ENCODE results near the gene ATP10B.

Gene ATP10B

DNA sequence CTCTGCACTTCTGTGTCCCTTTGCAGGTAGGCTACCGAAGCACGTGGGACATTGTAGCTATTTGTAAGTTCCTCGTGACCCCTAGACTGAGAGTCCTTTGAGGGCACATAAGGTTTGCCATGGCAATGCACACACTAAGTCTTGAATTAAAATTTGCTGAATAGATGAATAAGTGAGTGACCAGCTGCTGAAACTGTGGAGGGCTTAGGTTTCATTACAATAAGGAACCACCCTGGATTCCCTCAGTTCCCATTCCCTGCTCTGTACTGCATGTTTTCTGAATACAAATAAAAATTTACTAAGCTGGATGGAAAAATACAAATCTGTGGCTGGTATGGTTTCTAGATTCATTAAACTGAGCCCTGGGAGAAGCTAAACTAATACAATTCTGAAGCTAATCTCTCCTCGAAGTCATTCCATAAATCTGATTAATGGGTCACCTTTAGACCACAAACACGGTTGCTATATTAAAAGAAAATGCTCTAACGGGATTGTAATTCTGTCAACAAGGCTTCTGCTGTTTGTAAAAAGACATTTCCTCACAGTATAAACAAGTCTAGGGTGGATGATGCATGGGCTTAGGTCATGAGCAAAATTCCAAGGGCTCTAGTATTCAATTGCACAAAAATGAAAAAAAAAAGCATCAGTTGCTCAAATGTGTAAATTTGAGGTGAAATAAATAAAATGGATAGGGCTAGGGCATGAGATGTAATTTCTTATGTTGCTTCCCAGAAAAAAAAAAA lies 172.3 kb downstream of the ATP10B start:
- no peaks in the 10 kb centered on the region for H3K27me3 ChIP-seq (ENCODE audit: insufficient read depth, insufficient read length)
- H3K9ac ChIP-seq (ENCODE audit: insufficient read length, low read depth), result no peak overlapping the region
- H3K9me3 ChIP-seq (ENCODE audit: insufficient read depth, low read length), result no peaks in the 10 kb centered on the region
- H3K36me3 ChIP-seq (ENCODE audit: insufficient read depth, insufficient read length, low read length), result no peaks in the 10 kb centered on the region
- H3K4me1 ChIP-seq (ENCODE audit: insufficient read depth, insufficient read length), result no peaks in the 10 kb centered on the region
- no peak overlapping the region for H3K4me3 ChIP-seq (ENCODE audit: insufficient read length, low read depth)
- DNase-seq (ENCODE audit: low read depth, low spot score), result no peak
- TF ChIP-seq YY1 (IDR thresholded peaks at IDR 0.05; ENCODE audit: insufficient read depth, insufficient read length), result no peak
- no peak for TF ChIP-seq ZNF274 (IDR thresholded peaks at IDR 0.05; ENCODE audit: low read depth, low read length)
- TF ChIP-seq SUZ12 (IDR thresholded peaks at IDR 0.05; ENCODE audit: extremely low read depth, insufficient read depth, insufficient read length), result no peak

DNA sequence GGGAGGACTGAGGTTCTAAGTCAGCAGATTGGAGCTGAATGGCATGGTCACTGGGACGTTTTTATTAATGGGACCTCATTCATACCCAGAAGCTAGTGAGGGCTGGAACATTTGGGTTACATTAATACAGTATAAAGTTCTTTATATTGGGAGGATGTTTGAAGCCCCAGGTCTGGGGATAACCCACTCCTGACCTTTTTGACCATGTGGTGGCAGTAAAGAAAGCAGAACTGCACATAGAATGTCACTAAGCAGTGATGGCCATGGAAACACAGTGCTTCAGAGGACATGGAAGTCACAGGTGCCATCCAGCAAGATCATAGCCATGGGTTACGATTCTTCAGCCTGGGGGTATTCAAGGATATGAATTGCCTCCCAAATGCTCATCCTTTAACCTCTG lies 176.0 kb downstream of the ATP10B start:
- no peak overlapping the region for H3K9ac ChIP-seq (ENCODE audit: insufficient read length, low read depth)
- H3K4me1 ChIP-seq (ENCODE audit: insufficient read depth, insufficient read length), result no peaks in the 10 kb centered on the region
- no peaks in the 10 kb centered on the region for H3K27me3 ChIP-seq (ENCODE audit: insufficient read depth, insufficient read length)
- H3K36me3 ChIP-seq (ENCODE audit: insufficient read depth, insufficient read length, low read length), result no peaks in the 10 kb centered on the region
- H3K9me3 ChIP-seq (ENCODE audit: insufficient read depth, low read length), result no peaks in the 10 kb centered on the region
- H3K4me3 ChIP-seq (ENCODE audit: insufficient read length, low read depth), result no peak overlapping the region
- no peak for TF ChIP-seq SUZ12 (IDR thresholded peaks at IDR 0.05; ENCODE audit: extremely low read depth, insufficient read depth, insufficient read length)
- TF ChIP-seq YY1 (IDR thresholded peaks at IDR 0.05; ENCODE audit: insufficient read depth, insufficient read length), result no peak
- TF ChIP-seq ZNF274 (IDR thresholded peaks at IDR 0.05; ENCODE audit: low read depth, low read length), result no peak
- no peak for DNase-seq (ENCODE audit: low read depth, low spot score)

DNA sequence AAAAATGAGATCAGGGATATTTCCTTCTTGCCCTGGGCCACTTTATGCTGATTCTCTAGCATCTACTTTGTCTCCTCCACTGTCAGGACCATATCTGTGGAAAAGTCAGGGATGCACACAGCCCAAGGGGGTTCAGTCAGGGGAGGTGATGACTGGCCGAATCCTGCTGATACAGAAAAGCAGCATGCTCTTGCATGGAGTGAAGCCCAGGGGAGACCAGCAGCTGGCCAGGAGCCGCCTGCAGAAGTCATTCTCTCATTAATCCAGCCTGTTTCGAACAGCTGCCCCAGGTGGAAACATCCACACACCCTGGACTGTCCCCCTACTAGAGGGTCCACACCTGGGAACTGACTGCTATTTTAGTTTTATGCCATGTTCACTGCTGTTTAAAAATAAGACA lies 177.1 kb downstream of the ATP10B start:
- Histone ChIP-seq H3K9me3 (ENCODE audit: insufficient read depth, low read length) (no peaks in the 10 kb centered on the region), H3K9ac (ENCODE audit: insufficient read length, low read depth) (no peak overlapping the region), H3K36me3 (ENCODE audit: insufficient read depth, insufficient read length, low read length) (no peaks in the 10 kb centered on the region), H3K27me3 (ENCODE audit: insufficient read depth, insufficient read length) (no peaks in the 10 kb centered on the region), H3K4me3 (ENCODE audit: insufficient read length, low read depth) (no peak overlapping the region), H3K4me1 (ENCODE audit: insufficient read depth, insufficient read length) (no peaks in the 10 kb centered on the region)
- TF ChIP-seq ZNF274 (IDR thresholded peaks at IDR 0.05; ENCODE audit: low read depth, low read length) (no peak), YY1 (IDR thresholded peaks at IDR 0.05; ENCODE audit: insufficient read depth, insufficient read length) (no peak), SUZ12 (IDR thresholded peaks at IDR 0.05; ENCODE audit: extremely low read depth, insufficient read depth, insufficient read length) (no peak)
- DNase-seq (ENCODE audit: low read depth, low spot score), result no peak

DNA sequence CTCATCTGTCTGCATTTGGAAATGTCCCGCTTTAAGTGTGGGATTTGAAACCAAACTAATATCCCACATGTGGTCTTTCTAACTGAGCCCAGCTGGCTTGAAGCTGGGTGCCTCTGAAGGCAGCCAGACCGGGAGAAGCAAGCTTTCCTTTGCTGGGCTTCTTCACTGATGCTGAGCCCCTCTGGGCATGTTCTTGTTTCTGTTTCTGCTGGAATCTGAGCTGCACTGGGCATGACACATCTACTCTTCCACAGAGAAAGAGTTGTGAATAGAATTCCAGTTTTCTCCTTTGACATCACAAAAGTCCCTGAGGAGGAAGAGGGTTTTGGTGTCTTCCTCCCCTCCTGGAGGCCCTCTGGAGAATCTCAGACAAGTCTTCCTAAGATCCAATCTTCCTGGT lies 179.5 kb downstream of the ATP10B start:
- H3K4me1 ChIP-seq (ENCODE audit: insufficient read depth, insufficient read length), result no peaks in the 10 kb centered on the region

DNA sequence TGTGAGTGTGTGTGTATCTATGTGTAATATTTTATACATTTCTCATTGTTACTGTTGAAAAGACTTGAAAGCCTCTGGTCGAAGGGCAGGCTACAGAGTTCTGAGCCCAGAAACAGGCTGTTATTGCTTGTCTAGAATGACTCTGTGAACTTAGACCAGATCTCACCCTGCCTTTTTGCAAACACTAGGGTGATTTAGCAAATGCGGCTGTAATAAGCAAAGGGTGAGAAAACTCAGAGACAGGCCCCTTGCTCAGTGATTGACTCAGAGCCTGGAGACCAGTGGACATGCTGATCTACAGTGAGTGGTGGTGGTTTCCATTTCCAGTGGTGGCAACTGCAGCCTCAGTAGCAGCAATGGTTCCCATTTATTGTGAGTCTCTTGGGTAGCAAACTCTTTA lies 183.7 kb downstream of the ATP10B start:
- no peak for DNase-seq (ENCODE audit: low read depth, low spot score)
- no peaks in the 10 kb centered on the region for H3K27me3 ChIP-seq (ENCODE audit: insufficient read depth, insufficient read length)
- no peak for TF ChIP-seq SUZ12 (IDR thresholded peaks at IDR 0.05; ENCODE audit: extremely low read depth, insufficient read depth, insufficient read length)
- TF ChIP-seq YY1 (IDR thresholded peaks at IDR 0.05; ENCODE audit: insufficient read depth, insufficient read length), result no peak
- TF ChIP-seq ZNF274 (IDR thresholded peaks at IDR 0.05; ENCODE audit: low read depth, low read length), result no peak

More for the DNA sequence above, 179.5 kb downstream of the ATP10B start:
- H3K9me3 ChIP-seq (ENCODE audit: insufficient read depth, low read length), result no peaks in the 10 kb centered on the region
- TF ChIP-seq ZNF274 (IDR thresholded peaks at IDR 0.05; ENCODE audit: low read depth, low read length), result no peak
- no peak for TF ChIP-seq SUZ12 (IDR thresholded peaks at IDR 0.05; ENCODE audit: extremely low read depth, insufficient read depth, insufficient read length)
- no peak for TF ChIP-seq YY1 (IDR thresholded peaks at IDR 0.05; ENCODE audit: insufficient read depth, insufficient read length)
- no peak overlapping the region for H3K9ac ChIP-seq (ENCODE audit: insufficient read length, low read depth)
- no peaks in the 10 kb centered on the region for H3K36me3 ChIP-seq (ENCODE audit: insufficient read depth, insufficient read length, low read length)
- H3K27me3 ChIP-seq (ENCODE audit: insufficient read depth, insufficient read length), result no peaks in the 10 kb centered on the region
- no peak overlapping the region for H3K4me3 ChIP-seq (ENCODE audit: insufficient read length, low read depth)
- no peak for DNase-seq (ENCODE audit: low read depth, low spot score)

DNA sequence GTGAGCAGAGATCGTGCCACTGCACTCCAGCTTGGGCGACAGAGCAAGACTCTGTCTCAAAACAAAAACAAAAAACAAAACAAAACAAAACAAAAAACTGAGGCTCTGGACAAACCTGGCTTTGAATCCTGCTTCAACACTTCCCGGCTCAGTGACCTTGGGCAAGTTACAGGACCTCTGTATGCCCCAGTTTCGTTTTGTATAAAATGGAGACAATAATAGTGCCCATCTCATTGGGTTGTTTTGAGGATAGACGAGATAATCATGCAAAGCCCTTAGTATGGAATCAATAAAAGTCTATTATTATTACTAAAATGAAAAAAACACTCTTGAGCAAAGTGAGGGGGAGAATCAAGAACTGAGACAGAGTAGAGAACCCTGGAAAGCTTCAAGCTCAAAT lies 184.9 kb downstream of the ATP10B start:
- Histone ChIP-seq H3K27me3 (ENCODE audit: insufficient read depth, insufficient read length) (no peaks in the 10 kb centered on the region), H3K36me3 (ENCODE audit: insufficient read depth, insufficient read length, low read length) (no peaks in the 10 kb centered on the region), H3K4me1 (ENCODE audit: insufficient read depth, insufficient read length) (no peaks in the 10 kb centered on the region), H3K9ac (ENCODE audit: insufficient read length, low read depth) (no peak overlapping the region), H3K9me3 (ENCODE audit: insufficient read depth, low read length) (no peaks in the 10 kb centered on the region), H3K4me3 (ENCODE audit: insufficient read length, low read depth) (no peak overlapping the region)
- no peak for DNase-seq (ENCODE audit: low read depth, low spot score)
- no peak for TF ChIP-seq ZNF274 (IDR thresholded peaks at IDR 0.05; ENCODE audit: low read depth, low read length)
- TF ChIP-seq SUZ12 (IDR thresholded peaks at IDR 0.05; ENCODE audit: extremely low read depth, insufficient read depth, insufficient read length), result no peak
- no peak for TF ChIP-seq YY1 (IDR thresholded peaks at IDR 0.05; ENCODE audit: insufficient read depth, insufficient read length)

More for the DNA sequence above, 183.7 kb downstream of the ATP10B start:
- no peaks in the 10 kb centered on the region for H3K9me3 ChIP-seq (ENCODE audit: insufficient read depth, low read length)
- H3K4me3 ChIP-seq (ENCODE audit: insufficient read length, low read depth), result no peak overlapping the region
- no peaks in the 10 kb centered on the region for H3K36me3 ChIP-seq (ENCODE audit: insufficient read depth, insufficient read length, low read length)
- H3K9ac ChIP-seq (ENCODE audit: insufficient read length, low read depth), result no peak overlapping the region
- H3K4me1 ChIP-seq (ENCODE audit: insufficient read depth, insufficient read length), result no peaks in the 10 kb centered on the region

DNA sequence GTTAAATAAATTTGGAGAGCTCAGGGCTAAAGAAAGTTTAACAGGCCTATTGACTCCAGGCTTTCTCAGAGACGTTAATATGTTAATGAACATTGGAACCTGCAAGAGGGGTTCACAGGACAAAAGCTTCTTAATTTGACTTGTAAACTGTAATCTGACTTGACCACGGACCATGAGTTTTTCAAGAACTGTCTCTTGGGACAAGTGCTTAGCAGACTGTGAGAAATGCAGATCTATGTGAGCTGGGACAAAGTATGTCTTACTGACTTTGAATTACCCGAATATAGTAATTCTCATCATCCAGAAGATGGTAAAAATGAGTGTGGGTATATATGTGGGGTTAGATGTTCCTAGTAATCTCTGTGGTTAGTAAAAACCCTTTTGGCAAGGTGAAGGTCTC lies 186.6 kb downstream of the ATP10B start:
- Histone ChIP-seq H3K4me1 (ENCODE audit: insufficient read depth, insufficient read length) (no peaks in the 10 kb centered on the region), H3K36me3 (ENCODE audit: insufficient read depth, insufficient read length, low read length) (no peaks in the 10 kb centered on the region), H3K27me3 (ENCODE audit: insufficient read depth, insufficient read length) (no peaks in the 10 kb centered on the region), H3K9me3 (ENCODE audit: insufficient read depth, low read length) (no peaks in the 10 kb centered on the region), H3K4me3 (ENCODE audit: insufficient read length, low read depth) (no peak overlapping the region), H3K9ac (ENCODE audit: insufficient read length, low read depth) (no peak overlapping the region)
- DNase-seq (ENCODE audit: low read depth, low spot score), result no peak
- TF ChIP-seq ZNF274 (IDR thresholded peaks at IDR 0.05; ENCODE audit: low read depth, low read length) (no peak), SUZ12 (IDR thresholded peaks at IDR 0.05; ENCODE audit: extremely low read depth, insufficient read depth, insufficient read length) (no peak), YY1 (IDR thresholded peaks at IDR 0.05; ENCODE audit: insufficient read depth, insufficient read length) (no peak)
